A549 (cell line): ENCODE data around the gene DUSP14.

Experiments used
- CBX2 ChIP-seq: fragments of 200-600 bp; sonication (generic); IDR thresholded peaks from 2 replicates; pipeline ENCODE4 v1.6.1; 2016; ENCODE audit warnings: low read depth, mild to moderate bottlenecking, borderline replicate concordance
- CHD2 ChIP-seq: fragments of 150-350 bp; IDR thresholded peaks from 2 replicates; pipeline ENCODE4 v1.6.1; 2014; ENCODE audit warnings: low read length; ENCODE audit not compliant: partially characterized antibody
- CTCF ChIP-seq: fragments of >200 bp; sonication (Bioruptor Twin); formaldehyde crosslinking; IDR thresholded peaks from 3 replicates; pipeline ENCODE4 v1.5.1; 2016
- EHMT2 ChIP-seq: fragments of 200-600 bp; sonication (generic); IDR thresholded peaks from 2 replicates; pipeline ENCODE4 v1.6.1; 2016; ENCODE audit warnings: antibody characterized with exemption, low read depth, mild to moderate bottlenecking, moderate library complexity
- MYC ChIP-seq: IDR thresholded peaks from 2 replicates; pipeline ENCODE4 v1.6.1; 2012; ENCODE audit warnings: mild to moderate bottlenecking, inconsistent platforms, low read length, improper control_type of control experiment, borderline replicate concordance
- POLR2A ChIP-seq: IDR thresholded peaks from 2 replicates; pipeline ENCODE4 v1.6.1; 2012; ENCODE audit warnings: mild to moderate bottlenecking, low read length
- POLR2AphosphoS2 ChIP-seq: conservative IDR thresholded peaks from 2 replicates; pipeline ENCODE4 v1.6.1; 2012; ENCODE audit warnings: low read length, improper control_type of control experiment, inconsistent platforms
- RARB ChIP-seq: fragments of 250-450 bp; sonication (Bioruptor Pico); IDR thresholded peaks from 2 replicates; pipeline ENCODE4 v1.8.0; 2021; ENCODE audit warnings: mild to moderate bottlenecking, moderate library complexity
- RFX5 ChIP-seq: fragments of 450-650 bp; IDR thresholded peaks from 2 replicates; pipeline ENCODE4 v1.7.1; 2014; ENCODE audit warnings: antibody characterized with exemption, mild to moderate bottlenecking, moderate library complexity
- TFCP2L1 ChIP-seq: fragments of 250-450 bp; sonication (Bioruptor Pico); IDR thresholded peaks from 2 replicates; pipeline ENCODE4 v1.5.0; 2021; ENCODE audit warnings: mild to moderate bottlenecking
- ZC3H11A ChIP-seq: fragments of 450-650 bp; IDR thresholded peaks from 2 replicates; pipeline ENCODE4 v1.6.1; 2014; ENCODE audit warnings: antibody characterized with exemption, mild to moderate bottlenecking
- TF ChIP-seq, protein P1 (sequence below): IDR thresholded peaks from 2 replicates; pipeline ENCODE4 v1.6.1; 2012

- TF ChIP-seq EHMT2 (no peak), POLR2AphosphoS2 (no peak), RARB (CRISPR knock-in tag) (no peak), POLR2A (no peak), ZC3H11A (no peak), CTCF (no peak), MYC (no peak), CHD2 (no peak), TFCP2L1 (CRISPR knock-in tag) (no peak), RFX5 (no peak), CBX2 (no peak)
- TF ChIP-seq, protein P1, sequence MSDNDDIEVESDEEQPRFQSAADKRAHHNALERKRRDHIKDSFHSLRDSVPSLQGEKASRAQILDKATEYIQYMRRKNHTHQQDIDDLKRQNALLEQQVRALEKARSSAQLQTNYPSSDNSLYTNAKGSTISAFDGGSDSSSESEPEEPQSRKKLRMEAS = no peak
These were observed 12.6 kb downstream of the DUSP14 start for GRCh38 chr17:37502009-37502936.
